Heart left ventricle (tissue), 13 donors: ENCODE results near the gene PANX1.

ENCODE experiments used
- POLR2A ChIP-seq, 2 donors: fragments of 450-650 bp; IDR thresholded peaks; one replicate each; pipeline ENCODE4 v1.6.1; 2017; ENCODE audit warnings: antibody characterized with exemption in 2 of 2, mild to moderate bottlenecking in 2 of 2, moderate library complexity in 2 of 2
- TF ChIP-seq, protein P1 (sequence below), 12 donors: fragments of 200-600 bp; sonication (generic) in 4 of 12; IDR thresholded peaks; one replicate each; pipeline versions ENCODE4 v1.5.0 to v1.8.0; 2018 to 2022; ENCODE audit warnings: antibody characterized with exemption in 12 of 12, mild to moderate bottlenecking in 5 of 12
- donor health status: ischemic (EF 13 %, LVEDD 7.1; RV severe dilation, severe dysfunction).
- donor health status: DM: no; HTN: yes; CAD: no.
- donor health status: DM: no; HTN: no; CAD: no.
- donor health status: ischemic (EF 25% LVEDD 6.9; RV normal size, moderate dysfunction).
- donor health status: ischemic (EF 25% LVEDD 5.7; RV mildly dilated, moderate dysfunction).
- donor health status: ischemic (EF 35%, LVEDD 5.7; RV mildly dilated, moderate dysfunction).
- donor health status: nonischemic (EF 11% LVEDD 7.7; RV severe dilation, severe dysfunction).
- donor health status: DM: yes; HTN: yes; CAD: no.
- donor health status: PGD.
- donor health status: ischemic (EF 29% LVEDD 5.4; RV normal size, mild dysfunction).
- donor health status: nonischemic (EF 23%, LVEDD 6.1; RV moderate dilation, normal function).

DNA sequence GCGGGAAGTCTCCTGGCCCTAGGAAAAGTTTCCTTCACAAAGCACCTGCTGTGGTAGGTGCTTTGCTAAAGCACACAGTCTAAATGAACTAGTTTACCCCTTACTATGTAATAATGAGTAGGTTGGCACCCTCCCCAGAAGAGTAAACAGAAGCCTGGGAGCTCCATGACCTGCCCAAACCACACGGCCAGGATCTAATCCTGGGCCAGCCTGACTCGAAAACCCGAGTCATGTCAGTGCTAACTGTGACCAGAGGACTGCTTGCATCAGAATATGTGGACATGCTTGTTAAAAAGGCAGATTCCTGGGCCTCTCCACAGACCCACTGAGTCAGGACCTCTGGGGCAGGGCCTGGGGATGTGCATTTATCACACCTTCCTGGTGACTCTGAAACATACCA, 67.7 kb downstream of the PANX1 start:
- TF ChIP-seq, protein P1, sequence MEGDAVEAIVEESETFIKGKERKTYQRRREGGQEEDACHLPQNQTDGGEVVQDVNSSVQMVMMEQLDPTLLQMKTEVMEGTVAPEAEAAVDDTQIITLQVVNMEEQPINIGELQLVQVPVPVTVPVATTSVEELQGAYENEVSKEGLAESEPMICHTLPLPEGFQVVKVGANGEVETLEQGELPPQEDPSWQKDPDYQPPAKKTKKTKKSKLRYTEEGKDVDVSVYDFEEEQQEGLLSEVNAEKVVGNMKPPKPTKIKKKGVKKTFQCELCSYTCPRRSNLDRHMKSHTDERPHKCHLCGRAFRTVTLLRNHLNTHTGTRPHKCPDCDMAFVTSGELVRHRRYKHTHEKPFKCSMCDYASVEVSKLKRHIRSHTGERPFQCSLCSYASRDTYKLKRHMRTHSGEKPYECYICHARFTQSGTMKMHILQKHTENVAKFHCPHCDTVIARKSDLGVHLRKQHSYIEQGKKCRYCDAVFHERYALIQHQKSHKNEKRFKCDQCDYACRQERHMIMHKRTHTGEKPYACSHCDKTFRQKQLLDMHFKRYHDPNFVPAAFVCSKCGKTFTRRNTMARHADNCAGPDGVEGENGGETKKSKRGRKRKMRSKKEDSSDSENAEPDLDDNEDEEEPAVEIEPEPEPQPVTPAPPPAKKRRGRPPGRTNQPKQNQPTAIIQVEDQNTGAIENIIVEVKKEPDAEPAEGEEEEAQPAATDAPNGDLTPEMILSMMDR (IDR thresholded peaks at IDR 0.05) = no peak
- TF ChIP-seq POLR2A (IDR thresholded peaks at IDR 0.05) = no peak
